Stimulated activated CD4-positive, alpha-beta T cell treated with anti-CD3 and anti-CD28 coated beads, Interleukin-4, amount 100 ng/mL, for 4 hours (primary cell): Measurements from ENCODE around the gene IFT27.
"Not testable (repeated sequence)": the region's sequence is repeated elsewhere in the genome, so short reads cannot be mapped to it uniquely, and the experiment has no call there.

Experiments
- DNase-seq, 2 experiments: peaks; one replicate each; pipeline ENCODE4 v3.0.0-alpha.2; 2020

The IFT27 gene

DNA sequence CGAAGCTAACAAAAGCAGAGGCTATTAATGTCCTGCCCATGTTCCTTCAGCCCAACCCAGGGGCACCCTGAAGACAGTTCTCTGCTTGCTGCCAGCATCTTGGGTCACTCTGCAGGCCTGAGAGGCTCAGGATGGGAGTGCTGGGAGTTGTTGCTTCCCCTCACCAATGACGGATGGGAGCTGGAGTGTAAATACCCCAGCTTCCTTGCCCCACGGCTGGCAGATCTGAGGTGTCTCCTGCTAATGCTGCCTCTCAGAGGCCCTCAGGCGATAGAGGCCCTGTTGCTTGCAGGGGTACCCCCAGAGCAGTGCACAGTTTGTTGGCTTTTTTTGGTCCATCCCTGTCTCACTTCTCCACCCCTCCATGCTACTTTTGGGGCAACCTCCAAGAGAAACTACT, 32.9 kb downstream of the IFT27 start:
- no peak for DNase-seq

DNA sequence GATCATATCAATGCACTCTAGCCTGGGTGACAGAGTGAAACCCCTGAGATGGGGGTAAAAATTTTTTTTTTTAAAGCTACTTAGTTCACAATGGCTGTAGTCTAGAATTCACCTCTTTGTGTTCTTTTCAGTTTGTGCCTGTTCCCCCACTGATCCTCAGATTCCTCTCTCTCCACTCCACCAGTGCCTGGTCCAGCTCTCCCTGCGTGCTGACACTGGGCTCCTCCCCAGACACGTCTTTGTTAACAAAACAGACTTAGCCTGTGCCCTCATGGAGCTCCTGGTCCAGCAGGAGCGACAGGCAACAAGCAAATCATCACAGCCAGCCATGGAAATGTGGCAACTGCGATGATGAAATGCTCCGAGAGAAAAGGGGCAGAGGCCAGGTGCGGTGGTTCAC, 34.0 kb downstream of the IFT27 start:
- no peak for DNase-seq

DNA sequence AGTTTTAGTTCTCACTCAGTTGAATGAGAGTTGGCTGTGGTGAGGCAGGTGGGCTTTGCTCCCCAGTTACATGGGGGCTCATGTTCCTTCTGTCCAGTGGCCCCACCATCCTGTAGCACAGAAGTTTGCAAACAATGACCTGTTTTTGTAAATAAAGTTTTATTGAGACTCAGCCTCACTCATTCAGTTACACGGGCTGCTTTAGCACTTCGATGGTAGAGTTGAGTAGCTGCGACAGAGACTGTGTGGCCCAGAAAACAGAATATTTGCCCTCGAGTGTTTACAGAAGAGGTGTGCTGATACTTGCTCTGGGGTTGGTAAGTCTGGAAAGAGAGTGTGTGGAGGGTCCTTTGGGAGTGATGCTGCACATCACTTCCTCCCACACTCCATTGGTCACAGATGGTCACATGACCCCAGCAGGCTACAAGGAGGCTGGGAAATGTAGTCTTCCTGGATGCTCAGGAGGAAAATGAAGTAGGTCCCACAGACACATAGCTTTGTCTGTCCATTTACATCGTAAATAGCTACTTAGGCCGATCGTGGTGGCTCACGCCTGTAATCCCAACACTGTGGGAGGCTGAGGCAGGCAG, 34.6 kb downstream of the IFT27 start:
- DNase-seq, result no peak

DNA sequence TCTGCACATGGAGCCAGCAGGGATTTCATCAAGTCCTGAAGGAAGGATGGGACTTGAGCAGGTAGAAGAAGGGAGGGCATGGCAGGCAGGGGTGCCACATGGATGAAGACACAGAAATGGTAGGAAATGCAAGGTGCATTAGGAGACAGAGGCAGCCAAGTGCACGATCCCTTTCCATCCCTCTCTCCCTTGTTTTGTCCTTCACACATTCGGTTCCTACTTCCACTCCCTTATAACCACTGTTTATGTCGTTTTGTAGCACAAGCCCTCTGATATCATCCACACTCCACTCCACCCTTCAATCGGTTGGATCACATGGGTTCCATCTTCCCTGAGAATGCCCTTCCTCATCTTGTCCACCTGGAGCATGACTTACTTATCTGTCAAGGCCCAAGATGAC, 35.2 kb downstream of the IFT27 start:
- no peak for DNase-seq

DNA sequence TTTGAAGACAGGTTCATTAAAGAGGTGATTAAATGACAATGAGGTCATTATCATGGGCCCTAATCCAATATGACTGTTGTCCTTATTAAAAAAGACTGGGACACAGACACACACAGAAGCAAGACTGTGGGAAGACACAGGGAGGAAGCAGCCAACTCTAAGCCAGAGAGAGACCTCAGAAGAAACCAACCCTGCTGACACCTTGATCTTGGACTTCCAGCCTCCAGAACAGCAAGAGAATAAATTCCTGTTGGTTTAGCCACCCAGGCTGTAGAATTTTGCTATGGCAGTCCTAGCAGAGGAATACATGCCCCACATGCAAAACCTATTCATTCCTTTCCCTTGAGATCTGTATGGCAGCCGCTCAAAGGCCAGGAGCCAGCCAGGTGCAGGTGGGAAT, 36.7 kb downstream of the IFT27 start:
- no peak for DNase-seq

DNA sequence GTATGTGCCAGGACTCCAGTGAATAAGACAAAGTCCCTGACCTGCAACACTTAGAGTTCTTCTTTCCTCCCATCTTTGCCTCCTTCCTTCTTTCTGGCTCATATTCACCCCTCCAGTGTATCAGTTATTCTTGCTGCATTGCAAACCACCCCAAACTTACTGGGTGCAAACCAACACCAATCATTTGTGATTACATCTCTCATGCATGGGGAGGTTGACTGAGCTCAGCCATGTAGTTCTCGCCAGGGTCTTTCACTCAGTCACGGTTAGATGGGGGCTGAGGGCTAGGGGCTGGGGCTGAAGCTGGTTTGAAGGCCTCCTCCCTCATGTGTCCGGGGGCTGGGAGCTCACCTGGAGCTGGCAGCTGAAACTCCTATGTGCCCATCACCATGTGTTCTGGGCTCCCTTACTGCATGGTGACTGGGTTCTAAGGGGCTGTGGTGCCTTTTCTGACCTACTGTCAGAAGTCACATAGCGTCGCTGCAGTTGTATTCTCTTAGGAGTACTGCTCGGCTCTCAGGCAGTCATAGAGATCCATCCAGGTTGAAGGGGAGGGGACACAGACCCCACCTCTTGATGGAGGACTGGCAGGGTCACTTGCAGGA, 37.4 kb downstream of the IFT27 start:
- no peak for DNase-seq

DNA sequence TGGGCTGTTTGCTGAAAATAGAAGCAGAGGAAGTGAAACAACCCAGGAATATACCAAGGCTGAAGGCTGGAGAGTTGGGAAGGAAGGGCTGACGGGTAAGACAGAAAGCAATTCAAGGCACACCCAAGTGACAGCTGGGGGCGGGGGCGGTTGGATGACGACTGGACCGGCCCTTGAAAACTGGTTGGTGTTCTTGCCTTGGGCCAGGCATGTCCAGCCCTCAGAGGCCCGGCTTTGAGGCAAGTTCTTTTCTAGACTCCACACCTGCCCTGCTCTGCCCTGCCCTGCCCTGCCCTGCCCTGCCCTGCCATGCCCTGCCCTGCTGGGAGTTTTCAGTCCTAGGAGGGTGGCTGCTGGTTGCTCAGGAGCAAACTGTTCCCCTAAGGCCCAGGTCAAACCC, 38.1 kb downstream of the IFT27 start:
- DNase-seq, result no peak

DNA sequence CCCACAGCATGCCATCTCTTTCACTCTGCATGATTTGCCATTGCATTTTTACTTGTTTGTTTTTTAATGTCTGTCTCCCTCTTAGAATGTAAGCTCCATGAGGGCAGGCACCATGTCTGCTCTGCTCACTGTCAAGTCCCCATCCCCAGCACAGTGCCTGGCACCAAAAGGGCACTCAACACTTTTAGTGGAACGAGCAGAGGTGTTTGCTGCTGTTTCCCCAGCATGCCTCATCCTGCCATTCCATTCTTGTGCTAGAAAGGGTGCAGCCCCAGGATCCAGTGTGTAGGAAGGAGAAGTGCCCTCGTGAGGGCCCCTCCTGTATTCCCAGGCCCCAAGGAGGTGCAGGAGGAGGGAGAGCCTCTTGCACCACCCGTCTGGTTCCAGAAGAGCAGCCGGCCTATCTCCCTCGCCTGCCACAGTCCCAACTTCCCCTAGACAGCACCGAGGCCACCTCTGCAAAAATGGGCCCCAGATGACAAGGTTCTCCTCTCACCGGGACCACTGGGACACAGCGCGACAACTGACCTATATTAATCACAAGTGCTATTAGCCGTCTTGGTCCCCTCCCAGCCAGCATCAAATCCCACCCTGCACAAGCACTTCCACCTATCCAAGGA, 39.1 kb downstream of the IFT27 start:
- DNase-seq, result no peak

DNA sequence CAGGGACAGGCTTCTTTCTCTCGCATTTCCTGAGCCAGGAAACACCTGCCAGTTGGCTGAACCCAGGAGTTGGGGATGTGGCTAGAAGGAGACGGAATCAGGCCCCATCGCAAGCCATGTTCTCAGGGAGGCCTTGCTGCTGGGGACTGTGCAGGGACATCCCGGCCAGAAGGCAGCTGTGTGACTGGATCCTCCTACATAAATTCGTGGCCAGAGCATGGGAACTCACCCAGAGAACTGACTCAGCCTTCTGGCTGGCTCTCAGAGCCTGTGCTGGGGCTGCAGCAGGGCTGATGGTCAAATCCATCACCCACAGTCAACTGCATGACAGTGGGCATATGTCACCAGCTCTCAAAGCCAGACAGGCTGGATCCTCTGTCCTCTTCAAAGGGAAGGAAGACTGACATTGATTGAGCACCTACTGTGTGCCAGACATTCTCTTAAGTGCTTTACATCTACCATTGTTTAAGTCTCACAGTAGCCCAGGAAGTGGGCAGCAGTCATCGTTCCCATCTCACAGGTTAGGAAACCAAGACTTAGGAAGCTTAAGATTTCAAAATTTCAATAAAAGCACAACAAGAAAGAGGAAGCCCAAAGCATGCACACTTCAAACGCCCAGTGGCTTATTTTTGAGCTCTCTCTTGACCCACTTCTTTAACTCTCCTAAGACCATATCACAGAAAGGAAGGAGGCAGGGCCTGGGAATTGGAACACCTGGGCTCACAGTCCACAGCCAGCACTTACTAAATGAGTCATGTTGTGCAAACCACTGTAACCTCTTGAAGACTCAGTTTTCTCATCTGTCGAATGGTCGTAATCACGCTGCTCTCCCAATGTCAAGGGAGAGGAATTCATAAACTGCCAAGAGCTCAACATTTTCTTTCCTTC, 41.5 kb downstream of the IFT27 start:
- DNase-seq, result no peak

DNA sequence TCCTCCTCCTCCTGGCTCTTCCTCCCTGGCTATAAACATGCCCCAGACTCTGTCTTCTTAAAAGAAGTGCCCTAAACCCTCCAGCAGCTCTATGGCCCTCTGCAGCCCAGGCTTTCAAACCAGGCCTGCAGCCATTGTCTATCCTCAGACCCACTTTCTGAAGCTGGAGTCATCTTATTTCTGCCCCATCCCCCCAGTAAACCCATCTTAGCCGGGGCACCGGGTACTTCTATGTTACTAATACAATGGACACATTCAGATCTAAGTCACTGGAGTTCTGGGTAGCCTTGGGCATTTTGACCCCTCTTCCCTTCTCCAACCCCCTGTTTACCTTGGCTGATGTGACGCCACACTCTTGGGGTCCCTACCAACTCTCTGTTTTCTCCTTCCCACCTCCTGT, 42.6 kb downstream of the IFT27 start:
- DNase-seq, result no peak

DNA sequence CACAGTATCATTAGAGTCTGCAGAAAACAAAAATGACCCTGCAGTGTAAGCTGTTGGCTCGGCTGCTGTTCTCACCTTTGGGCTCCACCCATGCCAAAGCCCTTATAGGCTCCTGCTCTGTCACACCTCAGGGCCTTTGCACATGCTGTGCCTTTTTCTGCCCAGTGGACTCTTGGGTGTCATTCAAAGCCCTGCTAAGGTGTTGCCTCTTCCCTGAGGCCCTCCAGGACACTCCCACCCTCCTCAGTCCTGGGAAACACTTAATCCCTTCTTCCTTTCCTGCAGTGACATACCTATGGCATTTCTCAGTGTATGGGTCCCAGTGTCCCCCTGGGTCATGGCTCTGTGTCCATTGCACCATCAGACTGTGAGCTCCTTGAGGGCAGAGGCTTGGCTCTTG, 43.3 kb downstream of the IFT27 start:
- DNase-seq, result no peak

DNA sequence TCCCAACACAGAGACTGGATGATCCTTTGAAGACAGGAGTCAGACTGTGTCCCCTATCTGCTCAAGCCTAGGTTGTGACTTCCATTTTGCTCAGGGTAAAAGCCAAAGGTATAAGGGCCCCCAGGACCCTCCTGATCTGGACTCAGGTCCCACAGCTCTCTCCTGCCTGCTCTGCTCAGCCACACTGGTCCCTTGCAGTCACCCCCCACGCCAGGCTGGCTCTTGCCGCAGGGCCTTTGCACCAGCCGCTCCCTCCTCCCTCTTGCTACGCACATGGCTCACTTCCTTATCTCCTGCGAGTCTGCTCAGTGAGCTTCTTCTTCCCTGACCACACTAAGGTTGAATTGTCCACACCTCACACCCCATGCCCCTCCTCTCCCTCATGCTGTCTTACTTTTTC, 44.0 kb downstream of the IFT27 start:
- DNase-seq, result no peak

DNA sequence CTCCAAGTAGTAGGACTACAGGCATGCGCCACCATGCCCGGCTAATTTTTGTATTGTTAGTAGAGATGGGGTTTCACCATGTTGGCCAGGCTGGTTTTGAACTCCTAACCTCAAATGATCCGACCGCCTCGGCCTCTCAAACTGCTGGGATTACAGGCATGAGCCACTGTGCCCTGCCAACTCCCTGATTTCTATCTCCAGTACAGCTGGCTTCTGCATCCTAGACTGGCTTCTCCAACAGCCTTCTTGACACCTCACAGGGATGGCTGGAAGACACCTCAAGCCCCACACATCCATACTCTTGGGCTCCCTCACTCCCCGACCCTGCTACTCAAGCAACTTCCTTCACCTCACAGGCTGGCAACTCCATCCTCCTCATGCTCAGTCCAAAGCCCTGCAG, 44.6 kb downstream of the IFT27 start:
- DNase-seq, result not testable (repeated sequence)

DNA sequence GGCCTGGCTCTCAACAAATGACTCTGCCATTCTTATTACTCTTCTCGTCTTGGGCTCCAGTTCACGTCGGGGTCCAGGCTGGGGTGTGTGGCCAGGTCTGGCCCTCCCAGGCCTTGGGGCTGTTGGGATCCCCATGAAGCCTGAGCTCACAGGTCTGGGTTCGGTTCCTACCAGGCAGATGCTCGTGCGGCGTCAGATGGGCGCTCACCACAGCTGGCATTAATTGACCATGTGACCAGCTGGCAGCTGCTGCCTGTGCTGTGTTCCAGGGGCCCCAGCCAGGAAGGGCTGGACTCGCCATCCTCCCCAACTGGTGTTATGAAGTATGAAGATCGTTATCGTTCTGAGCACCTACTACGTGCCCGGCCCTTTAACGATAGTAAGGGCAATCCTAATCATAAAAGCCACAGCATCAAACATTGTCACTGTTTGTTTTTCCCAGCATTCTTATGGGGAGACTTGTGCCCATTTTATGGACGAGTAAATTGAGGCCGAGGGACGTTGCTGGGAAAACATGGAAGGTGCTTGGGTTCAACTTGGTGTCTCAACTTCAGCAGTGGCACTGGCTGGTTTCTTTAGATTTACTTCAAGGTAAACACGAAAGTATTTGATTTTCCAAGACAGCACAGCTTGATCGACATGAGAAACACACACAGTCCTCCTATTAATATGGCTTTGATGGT, 45.6 kb downstream of the IFT27 start:
- DNase-seq, result no peak

DNA sequence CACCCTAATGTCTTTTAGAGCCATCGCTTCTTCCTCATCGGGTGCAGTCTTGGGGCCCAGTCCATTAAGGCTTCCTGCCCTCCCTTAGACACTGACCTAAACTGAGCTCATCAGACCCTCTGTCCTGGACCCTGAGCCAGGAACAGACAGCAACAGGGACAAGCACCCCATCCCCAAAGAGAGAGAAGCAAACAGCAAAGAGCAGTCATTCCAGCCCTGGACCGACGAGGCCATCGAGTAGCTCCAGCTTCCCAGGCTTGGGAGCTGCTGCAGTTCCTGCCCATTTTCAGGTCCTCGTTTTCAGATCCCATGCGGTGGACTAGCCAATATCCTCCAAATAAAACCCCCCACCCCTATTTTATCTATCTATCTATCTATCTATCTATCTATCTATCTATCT, 46.6 kb downstream of the IFT27 start:
- no peak for DNase-seq

DNA sequence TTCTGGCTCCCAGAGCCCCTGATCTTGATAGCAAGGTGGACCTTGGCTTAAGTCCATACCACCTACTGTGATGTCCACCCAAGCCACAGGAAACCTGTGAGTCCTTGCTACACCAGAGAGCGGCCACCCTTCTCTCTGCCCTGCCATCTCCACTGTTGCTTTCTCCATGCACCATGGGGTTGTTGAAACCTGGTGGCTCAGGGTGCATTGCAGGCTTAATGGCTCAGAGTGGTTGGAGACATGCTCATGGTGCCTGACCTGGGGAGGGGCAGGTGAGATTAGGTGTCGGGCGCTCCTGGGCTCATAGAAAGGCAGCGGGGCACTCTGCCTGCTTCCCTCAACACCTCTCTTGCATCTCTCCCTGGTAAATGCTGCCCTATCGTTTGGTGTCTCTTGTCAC, 47.4 kb downstream of the IFT27 start:
- no peak for DNase-seq

DNA sequence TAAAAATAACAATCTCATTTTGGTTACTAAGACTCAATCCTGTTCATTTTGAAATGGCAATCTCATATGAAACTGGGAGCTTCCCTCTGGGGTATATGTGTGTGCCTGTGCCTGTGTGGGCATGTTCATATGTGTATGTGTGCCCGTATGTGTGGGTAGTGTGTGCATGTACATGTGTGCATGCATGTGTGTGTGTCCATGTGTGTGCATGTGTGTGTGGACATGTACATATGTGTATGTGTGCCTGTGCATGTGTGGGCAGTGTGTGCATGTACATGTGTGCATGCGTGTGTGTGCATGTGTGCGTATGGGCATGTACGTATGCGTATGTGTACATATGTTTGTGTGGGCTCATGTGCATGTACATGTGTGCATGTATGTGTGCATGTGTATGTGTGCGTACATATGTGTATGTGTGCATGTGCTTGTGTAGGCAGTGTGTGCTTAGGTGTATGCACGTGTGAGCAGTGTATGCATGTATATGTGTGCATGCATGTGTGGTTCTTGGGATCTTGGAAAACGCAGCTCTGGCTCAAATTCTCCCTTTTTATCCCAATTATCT, 47.9 kb downstream of the IFT27 start:
- DNase-seq, result no peak

DNA sequence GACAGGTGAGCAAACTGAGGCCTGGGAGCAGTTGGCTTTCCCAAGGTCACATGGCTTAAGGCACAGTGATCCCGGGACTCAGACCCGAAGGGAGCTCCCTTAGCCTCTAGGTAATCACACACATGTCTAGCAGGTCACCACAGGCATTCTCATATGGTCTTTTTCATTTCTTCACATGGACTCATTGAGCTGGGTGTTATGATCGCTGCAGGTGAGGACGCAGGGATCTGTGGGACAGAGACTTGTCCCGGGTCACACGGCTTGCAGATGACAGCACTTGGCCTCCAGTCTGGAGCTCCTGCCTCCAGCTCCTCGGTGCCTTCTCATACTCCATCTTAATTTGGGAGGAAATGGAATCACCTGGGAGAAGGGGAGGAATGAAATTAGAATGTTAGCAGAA, 48.8 kb downstream of the IFT27 start:
- no peak for DNase-seq

DNA sequence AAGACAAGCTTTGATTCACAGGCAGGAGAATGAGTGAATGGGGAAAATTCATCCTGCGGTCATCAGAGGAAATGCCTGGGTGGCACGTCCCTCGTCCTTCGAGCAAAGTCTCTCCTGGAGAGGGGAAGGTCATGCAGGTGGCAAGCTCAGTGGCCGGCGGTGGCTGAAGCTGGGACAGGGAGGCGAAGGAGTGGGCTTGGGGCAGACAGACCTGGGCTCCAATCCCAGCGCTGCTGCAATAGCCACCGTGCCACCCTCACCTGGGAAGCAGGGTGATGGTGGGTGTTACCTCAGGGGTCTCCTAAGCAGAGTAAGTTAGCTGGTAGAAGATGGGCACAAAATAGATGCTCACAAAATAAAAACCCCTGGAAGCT, 49.9 kb downstream of the IFT27 start:
- DNase-seq, result no peak

DNA sequence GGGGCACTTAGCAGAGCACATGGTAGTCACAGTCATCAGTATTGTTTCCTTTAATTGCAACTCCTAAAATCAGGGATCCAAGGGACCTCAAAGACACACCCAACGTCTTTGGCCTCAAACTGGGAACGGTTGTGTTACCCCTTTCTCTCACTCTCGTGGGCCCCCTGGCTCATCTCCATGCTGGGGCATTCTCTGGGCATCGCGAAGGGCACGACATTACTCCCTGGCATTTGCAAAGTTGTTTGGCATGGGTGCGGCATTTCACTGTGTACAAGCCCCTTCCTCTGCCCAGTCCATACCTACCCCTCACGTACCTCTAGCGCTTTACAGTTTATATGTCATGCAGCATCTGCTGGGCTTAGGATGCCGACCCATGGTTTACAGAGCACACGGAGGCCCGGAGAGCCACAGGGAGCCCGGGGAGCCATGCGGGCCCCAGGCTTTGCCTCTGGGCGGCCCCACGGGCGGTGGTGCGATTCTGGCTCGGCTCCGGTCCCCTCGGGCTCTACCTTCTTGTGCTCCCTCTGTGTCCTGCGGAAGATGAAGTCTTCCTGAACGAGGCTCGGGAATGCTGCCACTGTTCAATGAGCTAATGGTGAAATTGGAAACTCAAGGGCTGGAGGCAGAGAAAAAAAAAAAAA, 50.4 kb downstream of the IFT27 start:
- DNase-seq, result no peak

DNA sequence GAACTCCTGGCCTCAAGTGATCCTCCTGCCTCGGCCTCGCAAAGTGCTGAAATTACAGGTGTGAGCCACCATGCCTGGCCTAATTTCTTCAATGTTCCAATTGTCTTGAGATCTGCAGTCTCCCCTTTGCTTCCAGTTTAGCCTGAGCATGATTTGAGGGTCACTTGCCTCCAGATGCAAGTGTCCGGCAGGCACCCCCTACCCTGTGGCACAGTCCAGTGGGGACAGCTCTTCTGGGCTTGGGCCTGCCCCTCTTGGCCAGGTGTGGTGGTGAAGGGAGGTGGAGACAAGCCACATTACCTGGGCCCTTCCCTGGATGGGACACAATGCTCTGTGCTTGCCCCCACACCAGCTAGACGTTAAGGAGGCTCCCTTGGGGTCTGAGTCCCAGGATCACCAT, 51.1 kb downstream of the IFT27 start:
- no peak for DNase-seq

DNA sequence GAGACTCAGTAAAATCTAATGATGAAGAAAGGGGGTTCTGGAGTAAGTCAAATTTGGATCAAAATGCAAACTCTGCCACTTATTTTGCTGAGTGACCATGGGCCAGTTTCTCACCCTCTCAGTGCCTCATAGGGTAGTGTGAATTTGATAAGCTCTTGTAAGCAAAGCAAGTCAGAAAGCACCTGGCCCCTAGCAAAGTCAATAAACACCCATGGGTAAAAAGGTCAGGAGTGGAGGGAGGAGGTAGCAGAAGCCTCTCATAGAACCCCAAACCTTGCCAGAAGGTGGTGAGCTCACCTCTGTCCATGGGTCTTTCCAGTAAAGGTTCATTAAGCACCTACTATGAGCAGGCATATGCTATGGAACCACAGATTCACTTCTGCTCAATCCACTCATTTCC, 53.9 kb downstream of the IFT27 start:
- no peak for DNase-seq

DNA sequence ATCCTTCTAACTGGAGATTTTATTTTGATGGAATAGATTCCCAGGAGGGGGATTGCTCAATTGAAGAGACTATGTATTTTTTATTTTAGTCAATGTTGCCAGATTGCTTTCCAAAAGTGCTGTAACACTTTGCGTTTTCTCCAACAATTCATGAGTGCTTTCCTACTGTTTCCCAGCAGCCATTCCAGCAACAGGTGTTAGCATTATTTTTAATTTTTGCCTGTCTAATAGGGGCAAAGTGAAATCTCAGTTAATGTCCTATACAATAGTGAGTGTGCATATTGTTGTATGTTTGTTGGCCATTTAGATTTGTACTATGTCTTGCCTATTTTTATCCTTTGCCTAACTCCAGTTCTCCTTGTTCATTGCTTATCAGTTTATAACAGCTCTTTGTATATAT, 60.3 kb downstream of the IFT27 start:
- DNase-seq, result no peak
